Kidney (tissue), 14 donors: ENCODE data around the gene KRTAP2-3. TPM values are rescaled to one million over a fixed set of nuclear protein-coding genes. Genes with fewer than 3 reads are reported as not detected.
"Not testable (repeated sequence)": the region's sequence is repeated elsewhere in the genome, so short reads cannot be mapped to it uniquely, and the experiment has no call there.

ENCODE experiments used
- DNase-seq, 5 donors: peaks; one replicate each; pipeline ENCODE4 v3.0.0-alpha.2; 2013 to 2020
- FAIRE-seq: peaks from 2 replicates; lab custom pipeline; 2012; peaks lifted over from hg19 to GRCh38; lab: Jason Lieb, UNC
- H3K27ac ChIP-seq, 2 donors: one replicate each; pipeline ENCODE4 v1.7.0; 2013; ENCODE audit warnings: low read depth in 2 of 2, low read length in 2 of 2, inconsistent platforms in 1 of 2
- H3K27me3 ChIP-seq: one replicate; pipeline ENCODE4 v1.7.1; 2013; ENCODE audit warnings: low read length, inconsistent platforms; ENCODE audit not compliant: control insufficient read depth, insufficient read depth
- H3K36me3 ChIP-seq, 3 donors: one replicate each; pipeline versions ENCODE4 v1.7.0 to v1.7.1; 2013; ENCODE audit warnings: low read length in 3 of 3, control low read depth in 1 of 3, inconsistent platforms in 1 of 3; ENCODE audit not compliant: insufficient read depth in 3 of 3, control insufficient read depth in 2 of 3
- H3K4me1 ChIP-seq, 3 donors: one replicate each; pipeline versions ENCODE4 v1.7.0 to v1.7.1; 2013; ENCODE audit warnings: low read length in 3 of 3, inconsistent platforms in 1 of 3, low read depth in 1 of 3; ENCODE audit not compliant: control insufficient read depth in 2 of 3, insufficient read depth in 2 of 3
- H3K4me3 ChIP-seq, 3 donors: one replicate each; pipeline versions ENCODE4 v1.7.0 to v1.8.1; 2013; ENCODE audit warnings: low read length in 3 of 3, control low read depth in 1 of 3, inconsistent platforms in 1 of 3
- H3K9ac ChIP-seq, 3 donors: one replicate each; pipeline versions ENCODE4 v1.7.0 to v1.7.1; 2013; ENCODE audit warnings: low read length in 3 of 3, control low read depth in 1 of 3, inconsistent platforms in 1 of 3
- H3K9me3 ChIP-seq, 3 donors: one replicate each; pipeline versions ENCODE4 v1.7.0 to v1.7.1; 2013; ENCODE audit warnings: low read length in 3 of 3, control low read depth in 1 of 3, inconsistent platforms in 1 of 3; ENCODE audit not compliant: control insufficient read depth in 2 of 3, insufficient read depth in 1 of 3
- CTCF ChIP-seq: IDR thresholded peaks from 3 replicates; pipeline ENCODE4 v1.5.1; 2012; ENCODE audit warnings: mild to moderate bottlenecking, moderate library complexity, borderline replicate concordance; ENCODE audit not compliant: insufficient read depth; ENCODE audit errors: extremely low read depth
- intact Hi-C: fragments of 100-400 bp; cut with DNase I; formaldehyde crosslinking; loops from one replicate; pipeline ENCODE4 v1.11.1; 2022
- polyA plus RNA-seq: library from polyadenylated mRNA; stranded (reverse); fragments of 350-450 nt; fragmentation: Illumina TruSeq; extraction: RNeasy Lipid Tissue Mini Kit (QIAGEN cat#74804); gene quantifications from one replicate; pipeline ENCODE4 v1.2.3, GENCODE V29; 2014; ENCODE audit warnings: low read depth, low replicate concordance; ENCODE audit not compliant: insufficient read depth
- total RNA-seq: library from RNA; stranded (reverse); fragmentation: NEBNext Ultra II Directional; extraction: Animal tissue kit (Norgen Biotek cat#: 25700); gene quantifications from one replicate; pipeline ENCODE4 v1.2.1, GENCODE V29; 2021
- donor health status: control.
- donor health status: control.
- donor health status: control.
- donor health status: control.
- donor health status: control.
- donor health status: DM: yes; HTN: yes; CAD: no.
- donor health status: Normal renal cell carcinoma (clear cell type).

Gene KRTAP2-3
- total and polyA plus RNA-seq, 2 donors from 2014 or later: 0.28 TPM; not detected in 1

DNA sequence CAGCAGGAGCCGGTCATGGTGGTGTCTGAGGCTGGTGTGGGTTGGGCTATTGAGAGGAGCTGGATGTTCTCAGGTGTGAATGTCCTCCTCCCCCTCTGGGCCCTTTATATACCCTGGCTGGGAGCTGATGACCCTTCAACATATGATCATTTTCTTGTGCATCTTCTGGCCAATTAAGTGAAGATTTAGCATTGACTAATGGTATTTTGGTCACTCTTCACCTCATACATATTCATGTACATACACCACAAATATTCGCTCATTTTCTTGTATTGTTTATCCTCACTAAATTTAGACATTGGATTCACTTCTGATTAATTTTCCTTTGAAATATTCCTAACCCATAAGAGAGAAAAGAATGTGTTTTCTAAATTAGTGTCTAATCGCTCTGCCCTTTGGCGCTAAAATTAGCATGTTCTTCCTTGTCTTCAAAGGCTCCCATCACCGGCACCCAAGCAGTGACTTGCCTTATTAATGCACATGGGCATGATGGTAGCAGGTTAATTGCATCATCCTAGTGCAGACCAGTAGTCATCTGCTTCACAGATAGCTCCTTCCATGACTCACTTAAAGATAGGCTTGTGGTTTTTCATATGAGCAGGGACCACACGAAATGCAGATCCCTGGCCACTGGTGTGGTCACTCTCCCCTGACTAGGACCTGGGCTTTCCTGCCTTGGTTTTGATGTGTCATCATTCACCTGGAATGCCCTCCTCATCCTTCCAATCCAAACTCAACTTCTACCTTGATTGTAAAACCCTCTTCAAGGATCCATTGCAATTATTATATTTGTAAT, 6.1 kb upstream of the KRTAP2-3 start, which contains the start of gene KRTAP2-4:
TSS of gene KRTAP2-4 (minus strand) at position 51 of the 796 bp plus-strand sequence. CDS start at position 17, 34 bp downstream.
- Histone ChIP-seq H3K27ac (no peak within 1 kb of the TSS), H3K36me3 (no peaks in the 10 kb centered on the region), H3K4me1 (no peaks in the 10 kb centered on the region), H3K9me3 (no peaks in the 10 kb centered on the region), H3K4me3 (no peak within 1 kb of the TSS), H3K27me3 (no peaks in the 10 kb centered on the region), H3K9ac (no peak within 1 kb of the TSS)
- TF ChIP-seq CTCF: no peak
- DNase-seq: no peak
- FAIRE-seq: no peak
- intact Hi-C loops: no loop called here

GRCh38 chr17:41065016-41065689, 5.2 kb upstream of the KRTAP2-3 start:
- intact Hi-C loops, H3K27ac ChIP-seq, H3K9ac ChIP-seq, H3K9me3 ChIP-seq, FAIRE-seq, H3K36me3 ChIP-seq, H3K4me1 ChIP-seq, H3K27me3 ChIP-seq, H3K4me3 ChIP-seq, DNase-seq: not testable (repeated sequence)

GRCh38 chr17:41064301-41064700, 4.4 kb upstream of the KRTAP2-3 start:
- no peak for FAIRE-seq
- intact Hi-C loops: no loop called here
- Histone ChIP-seq H3K4me3 (no peak overlapping the region), H3K36me3 (no peaks in the 10 kb centered on the region), H3K27me3 (no peaks in the 10 kb centered on the region), H3K9ac (no peak overlapping the region), H3K9me3 (no peaks in the 10 kb centered on the region), H3K4me1 (no peaks in the 10 kb centered on the region), H3K27ac (no peak overlapping the region)
- DNase-seq: no peak
- TF ChIP-seq CTCF: no peak

DNA sequence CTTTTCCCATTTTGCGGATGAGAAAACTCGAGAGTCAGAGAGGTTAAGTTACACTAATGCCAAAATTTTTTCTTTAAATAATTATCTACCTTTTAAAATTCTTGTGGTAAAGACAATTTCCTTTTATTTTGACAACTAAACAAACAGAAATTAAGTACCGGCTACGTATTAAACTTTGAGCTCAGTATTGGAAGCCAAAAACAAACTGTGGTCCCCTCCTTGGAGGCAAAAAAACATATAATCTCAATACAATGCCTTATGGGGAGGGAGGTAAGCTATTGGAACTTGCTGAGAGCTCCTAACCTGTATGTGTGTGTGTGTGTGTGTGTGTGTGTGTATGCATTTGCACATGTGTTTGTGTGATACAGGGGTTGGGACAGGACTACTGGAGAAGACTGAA, 3.5 kb upstream of the KRTAP2-3 start:
- no peak overlapping the region for H3K27ac ChIP-seq
- no peak for FAIRE-seq

More for the DNA sequence above, 3.5 kb upstream of the KRTAP2-3 start:
- Histone ChIP-seq H3K9me3 (no peaks in the 10 kb centered on the region), H3K27me3 (no peaks in the 10 kb centered on the region), H3K4me1 (no peaks in the 10 kb centered on the region), H3K36me3 (no peaks in the 10 kb centered on the region), H3K4me3 (no peak overlapping the region), H3K9ac (no peak overlapping the region)
- TF ChIP-seq CTCF: no peak
- intact Hi-C loops: no loop called here
- DNase-seq: no peak
